HG02623 (cell line): ENCODE data around the gene EVC2.

Experiments used
- ATAC-seq: cut with Tn5 transposase; IDR thresholded peaks from one replicate; pipeline ENCODE4 v1.9.1; 2021; ENCODE audit warnings: moderate library complexity; ENCODE audit not compliant: unreplicated experiment

Gene EVC2

GRCh38 chr4:5708449-5709206 is at the start of gene EVC2:
Gene EVC2 (minus strand): TSS chr4:5708559. CDS start chr4:5708513, 46 bp downstream.
- ATAC-seq = no peak

GRCh38 chr4:5757954-5758353 is 49.6 kb upstream of the EVC2 start:
- no peak for ATAC-seq

GRCh38 chr4:5757536-5757935 is 49.2 kb upstream of the EVC2 start:
- ATAC-seq = no peak

- no peak for ATAC-seq
Measured at GRCh38 chr4:5757091-5757490, 48.7 kb upstream of the EVC2 start.

- no peak for ATAC-seq
Measured at GRCh38 chr4:5756271-5756670, 47.9 kb upstream of the EVC2 start.

GRCh38 chr4:5755679-5756078 is 47.3 kb upstream of the EVC2 start:
- no peak for ATAC-seq

GRCh38 chr4:5755161-5755560 is 46.8 kb upstream of the EVC2 start:
- ATAC-seq = no peak

- no peak for ATAC-seq
Measured at GRCh38 chr4:5754529-5754881, 46.1 kb upstream of the EVC2 start.

GRCh38 chr4:5753766-5754528 is 45.6 kb upstream of the EVC2 start:
- ATAC-seq = no peak

- ATAC-seq = no peak
Measured at GRCh38 chr4:5753366-5753765, 45.0 kb upstream of the EVC2 start.

GRCh38 chr4:5752376-5753184 is 44.2 kb upstream of the EVC2 start:
- no peak for ATAC-seq

GRCh38 chr4:5751666-5752375 is 43.5 kb upstream of the EVC2 start:
- ATAC-seq = no peak

- ATAC-seq = no peak
Measured at GRCh38 chr4:5750946-5751665, 42.7 kb upstream of the EVC2 start.

- ATAC-seq = no peak
Measured at GRCh38 chr4:5750052-5750945, 41.9 kb upstream of the EVC2 start.

- ATAC-seq = no peak
Measured at GRCh38 chr4:5749568-5749967, 41.2 kb upstream of the EVC2 start.

GRCh38 chr4:5747738-5748375 is 39.5 kb upstream of the EVC2 start:
- no peak for ATAC-seq

- no peak for ATAC-seq
Measured at GRCh38 chr4:5746829-5747737, 38.7 kb upstream of the EVC2 start.

- no peak for ATAC-seq
Measured at GRCh38 chr4:5746250-5746649, 37.9 kb upstream of the EVC2 start.
